Vagina (tissue), 2 donors: ENCODE results near the gene FUBP1.

Experiments
- CTCF ChIP-seq, 3 experiments: fragments of 450-650 bp in 2 of 3; fragments of 200-600 bp in 1 of 3; sonication (generic) in 1 of 3; IDR thresholded peaks; one replicate each; pipeline ENCODE4 v1.5.1; 2017 to 2019; ENCODE audit warnings: antibody characterized with exemption in 3 of 3, mild to moderate bottlenecking in 2 of 3, moderate library complexity in 2 of 3
- POLR2A ChIP-seq, 2 donors: fragments of 450-650 bp; IDR thresholded peaks; one replicate each; pipeline ENCODE4 v1.6.1; 2017; ENCODE audit warnings: antibody characterized with exemption in 2 of 2, mild to moderate bottlenecking in 2 of 2, moderate library complexity in 2 of 2

GRCh38 chr1:77956464-77956863, 22.4 kb downstream of the FUBP1 start:
- TF ChIP-seq CTCF (IDR thresholded peaks at IDR 0.05) (no peak), POLR2A (IDR thresholded peaks at IDR 0.05) (no peak)
